ENCODE results near the gene CNFN. TPM values are rescaled to one million over a fixed set of nuclear protein-coding genes. Genes with fewer than 3 reads are reported as not detected.

The CNFN gene
- total RNA-seq, 2 donors from 2014 or later, result not detected

DNA sequence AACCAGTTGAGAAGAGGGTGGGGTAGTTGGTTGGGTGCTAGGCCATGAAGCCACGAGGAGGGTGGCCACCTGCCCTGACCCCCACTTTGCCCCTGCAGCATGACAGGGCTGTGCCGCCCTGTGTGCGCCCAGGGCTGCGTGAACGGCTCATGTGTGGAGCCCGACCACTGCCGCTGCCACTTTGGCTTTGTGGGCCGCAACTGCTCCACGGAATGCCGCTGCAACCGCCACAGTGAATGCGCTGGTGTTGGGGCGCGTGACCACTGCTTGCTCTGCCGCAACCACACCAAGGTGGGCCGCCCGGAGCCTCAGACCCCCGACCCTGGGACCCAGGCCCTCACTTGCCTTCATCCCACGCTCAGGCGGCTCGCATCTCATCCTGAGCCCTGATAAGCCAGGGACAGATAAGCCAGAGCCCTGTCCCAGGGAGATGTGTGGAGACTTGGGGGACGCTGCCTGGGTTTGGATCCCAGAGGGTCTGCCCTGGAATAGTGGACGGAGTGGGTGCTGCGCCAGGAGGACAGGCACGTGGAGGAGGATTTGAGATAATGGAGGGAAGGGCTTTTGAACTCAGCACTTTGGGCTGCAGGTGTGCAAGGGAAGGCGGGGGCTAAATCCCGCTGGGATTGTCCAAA is 20.5 kb downstream of the CNFN start:
- intact Hi-C loops (cut with DNase I), result no loop called here
- no peaks in the 10 kb centered on the region for H3K4me1 ChIP-seq
- H3K27me3 ChIP-seq, result no peaks in the 10 kb centered on the region
- ATAC-seq (no peak), DNase-seq (no peak)
- no peaks in the 10 kb centered on the region for H3K9me3 ChIP-seq
- H3K27ac ChIP-seq, result no peak overlapping the region
- WGBS, 2 donors, result 93 to 97% methylated on average over 12 to 27 of the region's 27 CpGs
- TF ChIP-seq POLR2A (IDR thresholded peaks at IDR 0.05) (no peak), CTCF (IDR thresholded peaks at IDR 0.05) (no peak)
- no peak overlapping the region for H3K4me3 ChIP-seq
- H3K36me3 ChIP-seq (replicated peaks in 1 of 2; ENCODE audit: insufficient read depth in 1 of 2, low read depth in 2 of 2), result no peaks in the 10 kb centered on the region

DNA sequence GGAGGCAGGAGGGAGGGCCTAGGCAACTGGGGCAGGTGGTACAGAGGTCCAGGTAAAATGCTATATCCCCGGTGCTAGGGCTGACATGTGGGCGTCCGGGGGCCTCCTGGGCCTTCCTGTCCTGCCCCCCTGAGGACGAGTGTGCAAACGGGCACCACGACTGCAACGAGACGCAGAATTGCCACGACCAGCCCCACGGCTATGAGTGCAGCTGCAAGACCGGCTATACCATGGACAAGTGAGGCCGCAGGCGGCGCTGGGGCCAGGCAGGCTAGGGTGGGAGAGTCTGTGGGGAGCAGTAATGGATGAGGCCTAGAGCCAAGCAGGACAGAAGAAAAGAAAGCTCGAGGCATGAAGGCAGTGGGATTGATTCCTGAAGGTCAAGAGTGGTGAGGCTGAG is 21.3 kb downstream of the CNFN start:
- TF ChIP-seq CTCF (IDR thresholded peaks at IDR 0.05), result no peak
- no peak for TF ChIP-seq POLR2A (IDR thresholded peaks at IDR 0.05)
- Histone ChIP-seq H3K4me1 (no peaks in the 10 kb centered on the region), H3K27ac (no peak overlapping the region), H3K4me3 (no peak overlapping the region), H3K36me3 (replicated peaks in 1 of 2; ENCODE audit: insufficient read depth in 1 of 2, low read depth in 2 of 2) (no peaks in the 10 kb centered on the region), H3K9me3 (no peaks in the 10 kb centered on the region), H3K27me3 (no peaks in the 10 kb centered on the region)
- DNase-seq (no peak), ATAC-seq (no peak)
- 90 to 93% methylated on average over 12 to 15 of the region's 15 CpGs for WGBS, 2 donors
- intact Hi-C loops (cut with DNase I), result no loop called here

DNA sequence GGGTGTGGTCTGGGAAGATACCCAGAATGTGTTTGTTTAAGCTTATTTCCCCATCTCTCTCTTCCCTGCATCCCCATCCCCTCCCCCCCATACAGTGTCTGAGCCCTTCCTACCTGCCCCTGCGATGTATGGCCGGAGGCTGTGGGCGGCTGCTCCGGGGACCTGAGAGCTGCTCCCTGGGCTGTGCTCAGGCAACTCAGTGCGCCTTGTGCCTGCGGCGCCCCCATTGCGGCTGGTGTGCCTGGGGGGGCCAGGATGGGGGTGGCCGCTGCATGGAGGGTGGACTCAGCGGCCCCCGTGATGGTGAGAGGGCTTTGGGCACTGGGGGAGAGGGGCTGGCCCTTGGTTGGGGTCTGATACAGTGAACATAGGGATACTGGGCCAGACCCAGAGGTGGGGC is 21.7 kb downstream of the CNFN start:
- WGBS, 2 donors, result 90 to 95% methylated on average over 9 to 10 of the region's 11 CpGs

GRCh38 chr19:42367929-42368328 is 22.2 kb downstream of the CNFN start:
- 86 to 98% methylated on average over 4 of the region's 4 CpGs for WGBS, 2 donors
- H3K4me3 ChIP-seq, result no peak overlapping the region
- H3K9me3 ChIP-seq, result no peaks in the 10 kb centered on the region
- DNase-seq (no peak), ATAC-seq (no peak)
- H3K27me3 ChIP-seq, result no peaks in the 10 kb centered on the region
- intact Hi-C loops (cut with DNase I), result no loop called here
- H3K36me3 ChIP-seq (replicated peaks in 1 of 2; ENCODE audit: insufficient read depth in 1 of 2, low read depth in 2 of 2), result no peaks in the 10 kb centered on the region
- no peak for TF ChIP-seq CTCF (IDR thresholded peaks at IDR 0.05)
- no peak for TF ChIP-seq POLR2A (IDR thresholded peaks at IDR 0.05)
- H3K4me1 ChIP-seq, result no peaks in the 10 kb centered on the region
- no peak overlapping the region for H3K27ac ChIP-seq

More for the DNA sequence above, 21.7 kb downstream of the CNFN start:
- Histone ChIP-seq H3K4me3 (no peak overlapping the region), H3K36me3 (replicated peaks in 1 of 2; ENCODE audit: insufficient read depth in 1 of 2, low read depth in 2 of 2) (no peaks in the 10 kb centered on the region), H3K27ac (no peak overlapping the region), H3K4me1 (no peaks in the 10 kb centered on the region), H3K27me3 (no peaks in the 10 kb centered on the region), H3K9me3 (no peaks in the 10 kb centered on the region)
- DNase-seq (no peak), ATAC-seq (no peak)
- TF ChIP-seq CTCF (IDR thresholded peaks at IDR 0.05) (no peak), POLR2A (IDR thresholded peaks at IDR 0.05) (no peak)
- intact Hi-C loops (cut with DNase I), result no loop called here

DNA sequence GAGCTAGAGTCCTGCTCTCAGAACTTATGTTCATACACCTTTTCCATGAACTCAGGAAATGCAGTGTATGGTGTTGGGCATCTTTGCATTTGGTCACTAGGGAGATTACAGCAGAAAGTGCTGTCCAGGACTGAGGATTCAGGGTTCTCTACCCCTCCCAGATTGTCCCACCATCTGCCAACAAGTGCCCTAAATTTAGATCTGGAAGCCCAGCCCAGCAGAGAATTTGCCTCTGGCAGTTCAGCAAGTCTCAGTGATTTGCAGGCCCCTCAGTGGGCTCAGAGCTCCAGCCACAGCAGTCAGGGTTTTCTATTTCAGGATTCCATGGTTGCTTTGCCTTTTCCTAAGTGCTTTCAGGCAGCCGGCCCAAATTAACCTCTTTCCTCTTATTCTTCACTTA is 23.4 kb downstream of the CNFN start:
- no peak for TF ChIP-seq CTCF (IDR thresholded peaks at IDR 0.05)
- no peak for TF ChIP-seq POLR2A (IDR thresholded peaks at IDR 0.05)
- no peaks in the 10 kb centered on the region for H3K4me1 ChIP-seq
- no peak overlapping the region for H3K4me3 ChIP-seq
- H3K27ac ChIP-seq, result no peak overlapping the region
- ATAC-seq, result no peak
- no peaks in the 10 kb centered on the region for H3K36me3 ChIP-seq (replicated peaks in 1 of 2; ENCODE audit: insufficient read depth in 1 of 2, low read depth in 2 of 2)
- intact Hi-C loops (cut with DNase I), result no loop called here
- WGBS, 2 donors, result 89 to 95% methylated on average over 1 of the region's 1 CpG
- no peak for DNase-seq
- H3K27me3 ChIP-seq, result no peaks in the 10 kb centered on the region
- H3K9me3 ChIP-seq, result no peaks in the 10 kb centered on the region
